NCI-H526 (cell line): ENCODE measurements around the gene USP11.

Experiments
- DNase-seq, 2 experiments: peaks; one replicate each; lab custom pipeline; 2025; lab: John Stamatoyannopoulos, UW

The USP11 gene

DNA sequence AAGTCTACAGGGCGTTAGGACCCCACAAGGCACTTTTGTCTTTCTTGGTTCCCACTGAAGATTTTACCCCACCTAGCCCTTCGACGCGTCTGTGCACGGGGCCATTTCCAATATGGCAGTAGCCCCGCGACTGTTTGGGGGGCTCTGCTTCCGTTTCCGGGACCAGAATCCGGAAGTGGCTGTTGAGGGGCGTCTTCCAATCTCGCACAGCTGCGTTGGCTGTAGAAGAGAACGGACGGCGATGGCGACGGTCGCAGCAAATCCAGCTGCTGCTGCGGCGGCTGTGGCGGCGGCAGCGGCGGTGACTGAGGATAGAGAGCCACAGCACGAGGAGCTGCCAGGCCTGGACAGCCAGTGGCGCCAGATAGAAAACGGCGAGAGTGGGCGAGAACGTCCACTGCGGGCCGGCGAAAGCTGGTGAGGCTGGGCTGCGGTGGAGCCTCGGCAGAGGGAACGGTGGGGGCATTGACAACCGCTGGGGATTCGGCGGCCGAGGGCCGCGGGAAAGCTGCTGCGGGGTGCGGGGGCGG, at the start of gene USP11:
Gene USP11, plus strand, starts transcription at position 207 of the 530 bp plus-strand sequence. Its CDS starts 35 bp downstream, at position 242.
- peak; percentile 30 to 76 for DNase-seq

DNA sequence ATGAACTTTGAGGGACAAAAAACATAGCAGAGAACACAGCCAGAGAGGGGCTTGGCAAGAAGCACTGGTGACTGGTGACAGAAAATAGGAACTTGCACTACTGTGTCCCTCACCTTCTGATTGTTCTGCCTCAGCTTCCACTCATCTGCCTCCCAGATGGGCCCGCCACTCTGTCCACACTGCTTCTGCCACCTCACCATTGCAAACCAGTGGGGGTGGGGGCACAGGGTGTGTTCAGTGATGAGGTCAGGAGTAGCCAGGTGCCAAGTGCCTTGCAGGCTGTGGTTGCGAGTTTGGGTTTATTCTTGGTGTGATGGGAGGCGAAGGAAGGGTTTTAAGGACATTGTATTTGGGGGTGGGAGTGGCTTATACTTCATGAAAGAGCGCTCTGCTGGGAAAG, 48.3 kb upstream of the USP11 start:
- no peak for DNase-seq

DNA sequence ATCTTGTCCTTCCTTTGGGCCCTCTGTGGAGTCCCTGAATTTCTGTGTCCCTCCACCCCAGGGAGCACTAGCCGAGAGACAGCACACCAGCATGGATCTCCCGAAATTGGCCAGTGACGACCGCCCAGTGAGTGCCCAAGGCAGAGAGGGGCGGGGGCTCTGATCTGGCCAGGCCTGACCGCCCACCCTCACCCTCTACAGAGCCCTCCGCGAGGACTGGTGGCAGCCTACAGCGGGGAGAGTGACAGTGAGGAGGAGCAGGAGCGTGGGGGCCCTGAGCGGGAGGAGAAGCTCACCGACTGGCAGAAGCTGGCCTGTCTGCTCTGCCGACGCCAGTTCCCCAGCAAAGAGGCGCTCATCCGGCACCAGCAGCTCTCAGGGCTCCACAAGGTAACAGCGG, 47.6 kb upstream of the USP11 start:
- DNase-seq = no peak

DNA sequence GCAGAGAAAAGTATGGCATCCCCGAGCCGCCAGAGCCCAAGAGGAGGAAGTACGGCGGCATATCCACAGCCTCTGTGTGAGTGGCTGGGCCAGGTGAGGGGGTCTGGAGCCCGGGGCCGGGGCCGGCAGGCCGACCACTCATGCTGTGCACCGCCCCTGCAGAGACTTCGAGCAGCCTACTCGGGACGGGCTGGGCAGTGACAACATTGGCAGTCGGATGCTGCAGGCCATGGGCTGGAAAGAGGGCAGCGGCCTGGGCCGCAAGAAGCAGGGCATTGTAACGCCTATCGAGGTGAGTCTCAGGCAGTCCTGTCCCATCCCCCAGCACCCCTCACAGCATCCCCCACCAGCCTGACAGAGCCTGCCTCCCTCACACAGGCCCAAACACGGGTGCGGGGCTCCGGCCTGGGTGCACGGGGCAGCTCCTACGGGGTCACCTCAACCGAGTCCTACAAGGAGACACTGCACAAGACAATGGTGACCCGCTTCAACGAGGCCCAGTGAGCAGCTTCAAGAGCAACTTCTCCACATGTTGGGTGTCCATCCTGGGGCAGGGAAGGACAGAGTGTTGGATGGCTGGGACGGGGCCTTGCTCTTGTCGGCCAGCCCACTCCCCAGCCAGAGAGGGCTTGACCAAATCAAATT, 46.6 kb upstream of the USP11 start:
- DNase-seq = no peak

DNA sequence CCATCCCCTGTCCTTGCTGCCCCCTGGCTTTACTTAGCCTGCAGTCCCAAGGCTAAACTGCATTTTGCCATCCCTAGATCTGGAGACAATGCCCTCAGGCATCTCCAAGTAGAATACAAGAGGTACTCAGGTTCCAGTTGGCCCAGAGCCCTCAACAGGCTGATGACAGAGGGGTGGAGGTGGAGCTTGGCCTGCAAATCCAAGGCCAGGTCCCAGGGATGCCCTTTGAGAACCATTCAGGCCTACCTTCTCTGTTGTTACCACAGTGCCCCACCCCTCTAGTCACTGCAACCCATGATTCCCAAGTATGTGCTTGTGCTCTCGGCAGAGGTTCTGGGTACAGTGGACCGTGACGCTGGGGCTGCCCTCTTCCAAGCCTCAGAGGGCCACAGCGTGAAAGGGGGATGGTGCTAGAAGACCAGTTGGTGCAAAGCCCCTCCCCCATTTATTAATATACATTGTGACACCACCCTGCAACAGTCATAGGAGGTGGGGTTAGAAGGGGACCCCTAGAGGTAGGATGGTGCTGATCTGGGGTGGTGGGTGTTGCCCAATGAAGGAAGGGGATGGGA, 45.6 kb upstream of the USP11 start:
- no peak for DNase-seq

DNA sequence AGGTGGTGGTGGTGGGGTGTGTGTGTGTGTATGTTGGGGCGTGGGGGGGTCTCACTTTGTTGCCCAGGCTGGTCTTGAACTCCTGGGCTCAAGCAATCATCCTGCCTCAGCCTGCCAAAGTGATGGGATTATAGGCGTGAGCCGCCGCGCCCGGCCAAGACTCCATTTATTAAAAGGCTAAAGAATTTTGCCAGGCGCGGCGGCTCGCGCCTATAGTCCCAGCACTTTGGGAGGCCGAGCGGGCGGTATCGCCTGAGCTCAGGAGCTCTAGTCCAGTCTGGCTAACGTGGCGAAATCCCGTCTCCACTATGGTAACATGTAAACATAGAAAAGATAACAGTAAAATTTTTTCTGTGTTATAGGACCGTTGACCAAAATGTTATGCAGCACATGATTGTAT, 42.9 kb upstream of the USP11 start:
- DNase-seq = peak in 1 of 2 experiments; percentile 21

DNA sequence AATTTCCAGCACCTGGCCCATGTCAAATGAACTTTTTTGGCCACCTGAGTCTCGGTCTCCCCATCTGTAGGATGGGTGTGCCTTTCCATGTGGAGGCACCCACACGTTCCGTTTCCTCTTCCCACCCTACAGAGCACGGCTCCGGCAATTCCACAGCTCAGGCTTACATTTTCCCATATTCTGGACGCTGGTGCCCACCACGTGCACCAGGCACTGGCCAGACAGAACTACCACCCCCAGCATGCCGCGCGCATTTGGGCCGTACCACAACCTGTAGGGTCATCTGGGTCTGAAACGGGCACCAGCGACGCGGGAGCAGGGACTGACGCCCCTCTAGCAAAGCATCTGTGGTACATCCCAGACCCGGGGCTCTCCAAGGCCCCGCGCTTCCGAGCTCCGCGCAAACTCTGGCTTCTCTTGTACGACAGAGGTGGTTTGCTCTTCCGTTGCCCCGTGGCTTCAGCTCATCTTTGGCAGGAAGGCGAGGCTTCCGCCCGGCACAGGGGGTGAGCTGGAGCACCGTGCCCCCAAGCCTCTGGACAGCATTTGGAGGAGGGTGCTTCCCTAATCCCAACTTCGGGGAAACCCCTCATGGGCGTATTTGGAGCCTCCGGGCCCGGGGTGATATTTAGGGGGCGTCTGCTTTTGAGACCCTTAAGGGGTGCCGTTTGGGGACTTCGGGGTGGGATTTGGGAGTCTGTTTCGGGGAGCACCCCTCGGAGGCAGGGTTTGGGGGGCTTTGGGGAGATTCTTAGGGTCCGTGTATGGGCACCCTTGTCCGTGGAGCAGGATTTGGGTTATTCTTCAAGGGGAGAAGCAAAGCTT, 42.2 kb upstream of the USP11 start:
- peak; percentile 86 to 96 for DNase-seq

DNA sequence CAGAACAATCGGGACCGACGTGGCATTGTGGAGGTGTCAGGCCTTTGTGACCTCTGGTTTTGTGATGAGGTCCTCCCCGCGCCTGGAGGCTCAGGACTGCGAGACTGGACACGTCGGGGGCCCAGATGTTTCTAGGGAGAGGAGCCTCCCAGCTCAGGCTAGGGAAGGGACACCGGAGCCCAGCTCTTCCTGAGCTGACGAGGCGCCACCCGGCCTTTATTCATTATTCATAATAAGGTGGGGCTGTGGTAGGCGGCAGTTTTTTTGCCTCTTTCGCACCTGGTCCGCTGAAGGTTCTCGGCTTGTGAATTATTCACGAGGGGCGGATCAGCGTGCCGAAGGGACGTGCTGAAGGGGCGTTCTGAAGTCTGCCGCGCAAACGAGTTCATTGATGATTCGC, 41.5 kb upstream of the USP11 start:
- peak; percentile 76 to 88 for DNase-seq

DNA sequence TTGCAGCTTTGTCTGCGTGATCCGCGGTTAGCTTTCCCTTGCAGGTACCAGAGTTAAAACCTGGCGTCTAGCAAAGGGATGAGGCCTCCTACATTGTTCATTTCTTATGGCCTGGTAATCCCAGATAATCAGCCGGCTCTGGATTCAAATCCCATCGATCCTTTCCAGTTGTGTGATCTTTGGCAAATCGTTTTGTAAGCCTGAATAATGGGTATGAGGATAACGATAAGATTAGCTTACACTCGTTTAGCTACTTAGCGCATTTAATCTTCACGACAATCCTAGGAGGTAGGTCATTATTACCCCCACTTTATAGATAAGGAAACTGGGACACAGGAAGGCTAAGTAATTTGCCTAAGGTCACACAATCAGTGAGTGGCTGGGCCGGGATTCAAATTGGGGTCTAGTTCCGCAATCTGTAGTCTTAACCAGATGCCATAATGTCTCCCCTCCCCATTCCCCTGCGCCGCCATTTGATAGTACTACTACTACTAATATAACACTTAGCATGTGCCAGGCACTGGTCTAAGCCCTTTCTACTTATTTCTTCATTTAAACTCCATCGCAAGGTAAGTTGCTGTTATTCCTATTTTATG, 40.9 kb upstream of the USP11 start:
- peak in 1 of 2 experiments; percentile 28 for DNase-seq

DNA sequence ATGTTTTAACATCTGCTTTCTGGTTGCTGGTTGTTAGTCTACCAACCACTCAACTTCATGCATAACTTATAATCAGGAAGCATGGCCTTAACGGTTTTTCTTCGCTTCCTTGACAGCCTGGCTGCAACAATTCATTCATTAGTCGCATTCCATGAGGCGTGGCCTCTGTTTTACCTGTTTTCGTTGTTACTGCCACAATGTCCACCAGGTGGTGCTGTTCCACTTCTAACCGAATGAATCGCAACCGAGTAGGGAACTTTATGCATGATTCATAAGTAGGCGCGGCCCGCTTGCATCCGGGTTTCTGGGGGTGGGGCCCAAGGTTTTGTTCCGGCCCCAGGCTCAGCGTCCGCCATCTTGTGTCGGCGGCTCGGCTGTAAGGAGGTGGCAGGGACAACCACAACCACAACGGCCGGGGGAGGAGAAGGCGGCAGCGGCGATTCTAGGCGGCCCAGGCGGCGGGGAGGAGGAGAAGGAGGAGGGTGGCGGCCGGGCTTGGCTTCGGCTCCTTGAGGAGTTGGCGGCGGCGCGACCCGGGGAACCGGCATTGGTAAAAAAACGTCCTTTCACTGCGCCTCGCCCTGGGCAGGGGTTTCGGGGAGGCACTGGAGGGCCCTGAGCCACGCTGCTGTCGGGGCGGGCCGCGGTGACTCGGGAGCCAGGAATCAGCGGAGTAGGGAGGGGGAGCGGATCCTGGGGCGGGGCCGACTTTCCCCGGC, 39.2 kb upstream of the USP11 start, which contains the start of gene UBA1:
Gene UBA1, plus strand, starts transcription at position 355 of the 719 bp plus-strand sequence. CDS start 4,974 bp downstream, outside the sequence.
- peak; percentile 95 to 97 for DNase-seq

DNA sequence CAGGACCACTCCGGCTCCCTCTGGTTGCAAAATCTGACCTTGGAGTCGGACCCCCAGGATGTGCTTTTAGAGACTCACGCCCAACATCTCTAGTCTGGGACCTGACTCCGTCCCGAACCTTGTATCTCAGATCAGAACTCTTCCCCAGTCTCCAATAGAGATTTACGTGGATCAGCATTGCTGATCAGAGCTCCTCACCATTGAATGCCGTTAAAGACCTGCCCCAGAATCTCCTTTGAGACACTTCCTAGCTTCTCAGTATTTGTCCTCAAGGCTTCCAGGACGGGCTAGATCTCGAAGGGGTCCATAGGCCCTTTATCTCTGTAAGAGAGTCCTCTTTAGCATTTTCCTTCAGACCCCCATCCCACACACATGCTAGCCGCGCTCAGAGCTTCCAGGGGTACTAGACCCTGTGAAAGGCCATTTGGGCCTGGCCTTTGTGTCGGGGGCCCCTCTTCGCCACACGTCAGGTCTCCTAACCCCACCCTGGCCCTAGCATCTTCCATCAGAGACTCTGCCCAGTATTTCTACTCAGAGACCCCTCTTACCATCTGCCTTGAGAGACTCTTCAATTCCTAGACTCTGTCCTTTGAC, 38.5 kb upstream of the USP11 start:
- no peak for DNase-seq

DNA sequence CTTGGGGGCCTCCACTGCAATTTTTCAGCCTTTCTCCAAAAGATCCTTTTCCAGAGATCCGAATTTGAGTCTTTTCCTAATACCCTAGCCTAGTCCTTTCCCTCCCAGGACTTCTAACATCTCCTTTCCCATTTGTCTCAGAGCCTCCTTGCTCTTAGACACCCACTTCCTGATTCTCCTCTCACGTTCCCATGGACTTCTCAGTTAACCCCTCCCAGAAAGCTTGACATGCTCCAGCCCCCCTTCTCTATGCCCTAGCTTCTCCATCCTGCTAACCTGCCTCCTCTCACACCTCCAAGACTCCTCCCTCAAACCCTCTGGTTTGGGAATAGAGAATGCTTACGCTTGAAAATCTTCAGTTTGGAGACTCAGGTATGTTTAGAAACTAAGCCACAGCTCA, 36.7 kb upstream of the USP11 start:
- DNase-seq = no peak

DNA sequence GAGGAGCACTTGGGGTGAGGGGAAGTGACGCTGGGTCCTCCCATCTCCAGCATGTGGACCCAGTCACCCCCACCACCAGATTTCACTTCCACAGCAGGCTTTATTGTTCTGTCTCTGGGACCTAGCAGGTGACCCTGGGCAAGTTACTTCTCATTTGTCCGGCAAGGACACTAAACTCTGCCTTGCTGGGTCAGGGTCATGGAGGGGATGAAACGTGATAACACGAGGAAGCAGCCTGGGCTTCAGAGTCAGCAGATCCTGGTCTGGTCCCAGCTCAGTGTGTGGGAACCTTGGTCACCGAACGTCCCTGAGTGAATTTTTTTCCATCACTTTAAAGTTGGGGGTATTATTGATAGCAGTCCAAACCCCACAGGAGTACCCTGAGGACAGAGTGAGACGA, 35.3 kb upstream of the USP11 start:
- DNase-seq = no peak

DNA sequence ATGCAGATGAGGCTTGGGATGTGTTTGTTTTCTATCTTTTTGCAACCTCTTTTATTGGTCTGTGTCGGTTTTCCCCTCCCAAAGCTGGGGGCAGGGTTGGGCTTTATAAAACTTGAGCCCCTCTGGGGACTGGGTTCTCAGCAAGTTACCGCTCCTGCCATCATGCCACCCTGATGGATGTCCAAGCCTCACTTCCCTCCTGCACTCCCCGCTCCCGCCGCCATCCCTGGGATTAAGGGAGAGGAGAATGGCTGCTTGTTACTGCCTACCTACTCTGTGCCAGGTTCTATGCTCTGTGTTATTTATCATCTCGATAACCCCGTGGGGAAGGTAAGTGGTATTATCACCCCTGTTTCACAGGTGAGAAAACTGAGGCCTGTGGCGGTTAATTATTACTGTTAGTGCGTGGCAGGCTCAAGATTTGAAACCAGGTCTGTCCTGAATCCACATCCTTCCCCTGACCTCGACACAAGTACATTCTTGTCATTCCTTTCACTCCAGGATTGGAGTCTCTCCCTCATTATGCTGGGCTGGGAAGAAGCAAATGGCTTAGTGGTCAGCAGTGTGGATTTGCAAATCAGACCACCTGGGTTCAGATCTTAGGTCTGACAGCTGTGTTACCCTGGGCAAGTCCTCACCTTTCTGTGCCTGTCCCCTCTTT, 34.7 kb upstream of the USP11 start:
- no peak for DNase-seq

DNA sequence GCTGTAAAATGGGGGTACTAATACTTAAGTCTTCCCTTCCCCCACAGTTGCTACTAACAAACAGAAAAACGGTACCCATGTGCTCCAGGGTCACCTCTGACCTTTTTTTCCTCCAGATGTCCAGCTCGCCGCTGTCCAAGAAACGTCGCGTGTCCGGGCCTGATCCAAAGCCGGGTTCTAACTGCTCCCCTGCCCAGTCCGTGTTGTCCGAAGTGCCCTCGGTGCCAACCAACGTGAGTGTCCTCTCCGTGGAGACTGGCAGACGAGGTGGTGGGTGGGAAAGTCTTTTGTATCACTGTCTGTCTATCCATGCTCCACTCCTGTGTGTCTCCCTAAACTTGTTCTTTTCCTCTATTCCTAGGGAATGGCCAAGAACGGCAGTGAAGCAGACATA, 34.1 kb upstream of the USP11 start:
- no peak for DNase-seq

DNA sequence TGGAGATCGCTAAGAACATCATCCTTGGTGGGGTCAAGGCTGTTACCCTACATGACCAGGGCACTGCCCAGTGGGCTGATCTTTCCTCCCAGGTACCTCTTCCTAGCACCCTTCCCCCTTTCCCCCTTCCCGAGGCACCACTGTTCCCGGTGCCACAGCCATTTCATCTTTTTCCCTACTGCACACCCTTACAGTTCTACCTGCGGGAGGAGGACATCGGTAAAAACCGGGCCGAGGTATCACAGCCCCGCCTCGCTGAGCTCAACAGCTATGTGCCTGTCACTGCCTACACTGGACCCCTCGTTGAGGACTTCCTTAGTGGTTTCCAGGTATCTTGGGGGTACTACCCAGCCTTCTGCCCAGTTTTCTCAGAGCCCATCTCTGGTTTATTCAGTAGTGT, 33.5 kb upstream of the USP11 start:
- DNase-seq = no peak

DNA sequence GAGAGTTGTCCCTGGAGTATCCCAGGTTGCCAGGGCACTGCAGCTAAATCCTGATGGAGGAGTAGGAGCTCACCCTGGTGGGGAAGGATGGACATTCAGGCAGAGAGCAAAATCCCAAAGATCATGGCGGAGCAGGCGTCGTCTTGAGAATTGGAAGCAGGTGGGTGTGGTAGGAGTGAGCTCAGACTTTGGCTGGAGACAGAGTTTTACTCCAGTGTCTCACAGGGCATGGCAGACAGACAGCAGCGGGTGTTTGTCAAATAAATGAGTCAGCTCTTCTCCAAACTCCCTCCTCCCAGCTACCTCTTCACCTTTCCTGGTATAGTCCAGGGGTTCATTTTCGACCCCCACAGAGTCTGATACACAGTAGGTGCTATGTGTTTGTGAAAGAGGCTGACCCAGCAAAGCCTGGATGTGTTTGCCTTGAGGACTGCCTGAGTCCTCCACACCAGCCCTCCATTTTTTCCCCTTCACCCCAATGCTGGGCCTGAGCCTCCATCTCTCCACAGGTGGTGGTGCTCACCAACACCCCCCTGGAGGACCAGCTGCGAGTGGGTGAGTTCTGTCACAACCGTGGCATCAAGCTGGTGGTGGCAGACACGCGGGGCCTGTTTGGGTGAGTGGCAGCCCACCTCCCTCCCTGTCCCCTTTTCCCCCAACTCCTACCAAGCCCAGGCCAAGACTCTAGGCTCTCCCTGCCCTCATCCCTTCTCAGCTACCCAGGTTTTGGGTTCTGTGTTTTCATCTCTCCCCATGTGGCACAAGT, 32.2 kb upstream of the USP11 start:
- DNase-seq = no peak

DNA sequence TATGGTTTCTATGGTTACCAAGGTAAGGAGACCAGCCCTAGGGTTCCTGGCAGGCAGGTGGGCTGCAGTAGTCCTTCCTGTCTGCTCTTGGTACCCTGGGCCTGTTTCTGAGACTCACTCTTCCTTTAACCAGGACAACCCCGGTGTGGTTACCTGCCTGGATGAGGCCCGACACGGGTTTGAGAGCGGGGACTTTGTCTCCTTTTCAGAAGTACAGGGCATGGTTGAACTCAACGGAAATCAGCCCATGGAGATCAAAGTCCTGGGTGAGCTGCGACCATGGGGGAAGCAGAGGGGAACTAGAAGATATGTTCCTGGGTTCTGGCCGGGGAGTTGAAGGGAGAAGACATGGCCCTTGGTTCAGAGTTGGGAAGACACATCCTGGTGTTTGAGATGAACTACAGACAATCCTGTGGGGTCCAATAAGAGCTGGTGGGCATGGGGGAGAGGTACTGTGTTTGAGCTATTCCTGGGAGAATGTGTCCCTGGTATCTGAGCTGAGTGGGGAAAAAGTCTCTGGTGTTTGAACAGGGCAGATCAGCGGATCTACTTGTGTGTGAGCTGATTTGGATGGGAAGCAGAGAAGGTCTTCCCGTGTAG, 31.4 kb upstream of the USP11 start:
- DNase-seq = no peak

DNA sequence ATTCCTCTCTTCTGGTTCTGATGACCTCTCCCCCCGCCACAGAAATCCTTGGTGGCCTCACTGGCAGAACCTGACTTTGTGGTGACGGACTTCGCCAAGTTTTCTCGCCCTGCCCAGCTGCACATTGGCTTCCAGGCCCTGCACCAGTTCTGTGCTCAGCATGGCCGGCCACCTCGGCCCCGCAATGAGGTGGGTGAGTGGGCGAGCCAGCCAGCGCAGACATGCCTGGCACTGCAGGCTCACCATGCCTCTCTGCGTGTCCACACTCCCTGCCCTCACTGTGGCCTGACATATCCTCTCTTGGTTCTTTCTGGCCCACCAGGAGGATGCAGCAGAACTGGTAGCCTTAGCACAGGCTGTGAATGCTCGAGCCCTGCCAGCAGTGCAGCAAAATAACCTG, 30.5 kb upstream of the USP11 start:
- no peak for DNase-seq

DNA sequence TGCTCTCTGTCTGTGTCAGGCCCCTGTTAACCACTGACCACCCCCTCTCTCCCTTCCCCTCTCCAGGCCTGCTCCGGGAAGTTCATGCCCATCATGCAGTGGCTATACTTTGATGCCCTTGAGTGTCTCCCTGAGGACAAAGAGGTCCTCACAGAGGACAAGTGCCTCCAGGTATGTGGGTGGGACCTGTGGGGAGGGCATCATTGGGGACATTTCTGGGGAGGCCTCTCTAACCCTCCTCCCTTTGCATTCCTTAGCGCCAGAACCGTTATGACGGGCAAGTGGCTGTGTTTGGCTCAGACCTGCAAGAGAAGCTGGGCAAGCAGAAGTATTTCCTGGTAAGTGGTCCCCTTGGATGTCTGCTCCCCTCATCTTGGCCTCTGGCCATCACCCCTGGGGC, 29.9 kb upstream of the USP11 start:
- DNase-seq = no peak
